ENCODE results near the gene PRSS38.
A peak's percentile ranks its signal among the peaks of the same experiment; 100 is the strongest.

Gene PRSS38

DNA sequence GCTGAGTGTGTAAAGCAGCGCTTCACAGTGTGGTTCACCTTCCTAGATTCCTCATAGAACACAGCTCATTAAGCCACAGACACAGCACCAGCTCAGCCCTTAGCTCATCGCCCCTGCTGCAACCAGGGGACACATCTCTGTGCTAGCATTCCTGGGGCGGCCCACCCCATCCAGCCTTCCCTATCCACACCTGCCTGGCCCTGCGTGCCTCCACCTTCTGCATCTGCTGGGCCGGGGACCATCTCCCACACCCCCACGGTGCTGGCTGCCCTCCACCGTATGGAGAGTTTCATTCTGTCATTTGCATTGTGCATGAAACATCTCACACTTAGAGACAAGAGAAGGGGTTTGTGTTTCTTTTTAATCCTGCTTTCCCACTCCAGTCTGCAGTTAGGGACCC, 35.8 kb upstream of the PRSS38 start:
- DNase-seq, result no peak

DNA sequence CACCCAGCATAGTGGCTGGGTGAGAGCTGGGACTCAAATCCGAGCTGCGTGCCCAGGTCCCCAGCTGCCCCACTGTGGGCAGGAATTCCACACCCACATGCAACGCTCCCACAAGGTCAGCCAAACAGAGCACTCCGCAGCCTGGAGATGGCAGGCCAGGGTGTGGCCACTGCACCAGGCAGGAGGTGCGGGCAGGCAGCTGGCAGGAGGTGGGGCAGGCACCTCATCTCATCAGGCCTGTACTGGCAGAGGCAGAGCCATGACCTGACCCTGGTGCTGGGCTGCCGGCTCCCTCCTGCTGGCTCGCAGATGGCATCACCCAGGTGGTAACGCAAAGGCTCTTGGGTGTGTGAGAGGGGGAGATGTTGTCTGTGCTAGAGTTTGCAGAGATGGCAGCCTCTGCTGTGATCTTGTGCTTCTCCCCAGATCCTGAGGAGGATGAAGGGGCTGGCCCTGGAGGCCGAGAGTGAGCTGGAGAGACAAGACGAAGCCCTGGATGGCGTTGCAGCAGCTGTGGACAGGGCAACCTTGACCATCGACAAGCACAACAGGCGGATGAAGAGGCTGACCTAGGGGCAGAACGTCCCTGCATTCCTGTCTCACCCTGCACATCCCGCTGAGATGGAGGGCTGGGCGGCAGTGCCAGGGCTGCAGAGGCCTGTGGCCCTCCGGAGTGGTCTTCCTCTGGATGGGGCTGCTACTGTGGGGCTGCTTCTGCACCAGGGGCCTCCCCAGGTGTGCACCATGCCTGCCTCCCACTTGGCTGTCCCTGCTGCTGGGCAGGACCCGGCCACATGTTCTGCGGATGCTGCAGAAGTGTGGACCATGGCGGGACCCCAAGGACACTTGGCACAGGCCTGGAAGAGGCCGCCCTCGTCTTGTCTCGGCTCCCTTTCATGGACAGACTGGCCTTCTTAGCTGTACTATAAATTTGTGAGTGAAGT, 35.1 kb upstream of the PRSS38 start:
- DNase-seq, result no peak

DNA sequence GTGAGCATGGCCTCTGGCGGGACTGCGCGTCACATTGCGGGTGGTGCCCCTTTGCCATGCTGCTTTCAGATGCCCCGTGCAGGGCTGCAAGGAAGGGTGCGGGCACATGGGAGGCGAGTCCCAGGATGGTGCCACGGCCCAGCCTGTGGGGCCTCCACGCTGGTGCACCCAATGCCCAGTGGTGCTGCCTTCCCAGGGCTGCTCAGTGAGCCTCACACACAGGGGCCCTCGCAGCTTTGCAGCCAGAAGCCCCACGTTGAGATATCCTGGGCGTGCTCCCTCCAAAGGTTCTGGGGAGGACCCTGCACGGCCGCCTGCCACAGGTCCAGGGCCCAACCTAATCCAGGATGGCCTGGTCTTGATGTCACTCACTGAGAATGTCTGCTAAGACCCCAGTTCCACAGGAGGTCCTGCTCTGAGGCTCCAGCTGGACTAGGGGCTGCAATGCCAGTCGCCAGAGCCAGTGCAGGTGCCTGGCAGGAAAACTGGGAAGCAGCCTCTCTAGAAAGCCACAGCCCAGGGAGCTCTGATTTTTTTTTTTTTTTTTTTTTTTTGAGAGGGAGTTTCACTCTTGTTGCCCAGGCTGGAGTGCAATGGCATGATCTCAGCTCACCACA, 34.1 kb upstream of the PRSS38 start:
- no peak for DNase-seq

DNA sequence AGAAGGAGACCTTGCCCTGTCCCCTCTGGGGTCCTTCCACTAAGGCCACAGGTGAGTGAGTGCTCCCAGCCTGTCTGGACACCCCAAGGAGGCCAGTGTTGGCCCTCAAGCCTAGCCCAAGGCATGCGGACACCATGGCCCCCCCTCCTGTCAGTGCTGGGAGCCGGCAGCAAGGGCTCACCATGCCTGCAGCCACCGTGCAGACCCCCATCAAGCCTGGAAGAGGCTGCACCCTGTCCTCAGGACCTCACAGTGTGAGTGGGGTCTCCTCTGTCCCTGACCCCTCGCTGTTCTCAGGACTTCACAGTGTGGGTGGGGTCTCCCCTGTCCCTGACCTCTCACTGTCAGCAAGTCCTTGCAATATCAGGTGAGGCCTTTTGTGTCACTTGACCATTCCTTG, 33.2 kb upstream of the PRSS38 start:
- no peak for DNase-seq

DNA sequence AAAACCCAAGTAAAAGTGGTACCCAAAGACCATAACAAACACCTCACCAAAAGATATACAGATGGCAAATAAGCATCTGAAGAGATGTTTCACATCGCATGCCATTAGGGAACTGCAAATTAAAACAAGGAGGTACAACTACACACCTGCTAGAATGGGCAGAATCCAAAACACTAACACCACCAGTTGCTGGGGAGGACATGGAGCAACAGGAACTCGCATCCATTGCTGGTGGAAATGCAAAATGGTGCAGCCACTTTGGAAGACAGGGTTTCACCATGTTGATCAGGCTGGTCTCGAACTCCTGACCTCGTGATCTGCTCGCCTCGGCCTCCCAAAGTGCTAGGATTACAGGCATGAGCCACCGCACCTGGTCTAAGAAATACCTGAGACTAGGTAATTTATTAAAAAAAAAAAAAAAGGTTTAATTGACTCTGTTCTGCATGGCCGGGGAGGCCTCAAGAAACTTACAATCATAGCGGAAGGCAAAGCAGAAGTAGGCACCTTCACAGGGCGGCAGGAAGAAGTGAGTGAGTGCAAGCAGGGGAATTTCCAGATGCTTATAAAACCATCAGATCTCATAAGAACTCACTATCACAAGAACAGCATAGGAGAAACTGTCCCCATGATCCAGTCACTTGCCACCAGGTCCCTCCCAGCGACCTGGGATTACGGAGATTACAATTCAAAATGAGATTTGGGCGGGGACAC, 30.2 kb upstream of the PRSS38 start:
- DNase-seq, result no peak

DNA sequence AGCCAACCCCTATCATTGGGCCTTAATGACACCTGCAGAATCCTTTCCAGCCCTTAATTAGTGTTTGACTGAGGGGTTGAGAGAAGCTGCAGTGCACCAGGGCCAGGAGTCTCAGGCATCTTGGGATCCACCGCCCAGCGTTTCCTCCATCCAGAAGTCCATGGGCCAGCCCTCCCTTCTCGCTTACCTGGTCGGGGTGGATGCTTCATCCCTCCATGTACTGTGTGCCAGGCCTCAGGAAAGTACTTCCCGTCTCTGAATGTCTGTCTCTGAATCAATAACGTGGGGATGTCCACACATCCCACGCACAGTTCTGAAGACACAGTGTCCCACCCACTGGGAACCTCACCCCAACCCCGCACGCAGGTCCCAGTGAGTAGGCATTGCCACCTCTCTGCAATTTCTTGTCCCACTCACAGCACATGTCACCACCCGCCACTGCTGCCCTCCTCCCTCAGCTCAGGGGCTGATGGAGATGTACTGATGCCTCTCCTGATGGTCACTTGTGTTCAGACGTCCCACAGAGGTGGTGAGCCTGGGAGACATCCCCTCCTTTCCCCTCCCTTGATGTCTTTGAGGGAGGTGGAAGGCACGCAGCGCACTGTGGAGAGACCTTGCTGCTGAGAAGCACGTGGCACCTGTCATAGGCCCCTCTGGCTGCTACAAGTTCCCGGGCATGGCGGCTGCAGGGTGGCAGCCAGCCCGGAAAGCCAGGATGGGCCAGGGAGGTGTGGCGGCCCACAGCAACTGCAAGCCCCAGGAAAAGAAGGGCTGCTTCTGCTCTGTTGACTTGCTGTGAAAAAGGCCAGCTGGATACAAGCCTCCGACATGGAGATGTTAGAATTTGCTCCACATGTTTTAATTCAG, 29.4 kb upstream of the PRSS38 start:
- no peak for DNase-seq

DNA sequence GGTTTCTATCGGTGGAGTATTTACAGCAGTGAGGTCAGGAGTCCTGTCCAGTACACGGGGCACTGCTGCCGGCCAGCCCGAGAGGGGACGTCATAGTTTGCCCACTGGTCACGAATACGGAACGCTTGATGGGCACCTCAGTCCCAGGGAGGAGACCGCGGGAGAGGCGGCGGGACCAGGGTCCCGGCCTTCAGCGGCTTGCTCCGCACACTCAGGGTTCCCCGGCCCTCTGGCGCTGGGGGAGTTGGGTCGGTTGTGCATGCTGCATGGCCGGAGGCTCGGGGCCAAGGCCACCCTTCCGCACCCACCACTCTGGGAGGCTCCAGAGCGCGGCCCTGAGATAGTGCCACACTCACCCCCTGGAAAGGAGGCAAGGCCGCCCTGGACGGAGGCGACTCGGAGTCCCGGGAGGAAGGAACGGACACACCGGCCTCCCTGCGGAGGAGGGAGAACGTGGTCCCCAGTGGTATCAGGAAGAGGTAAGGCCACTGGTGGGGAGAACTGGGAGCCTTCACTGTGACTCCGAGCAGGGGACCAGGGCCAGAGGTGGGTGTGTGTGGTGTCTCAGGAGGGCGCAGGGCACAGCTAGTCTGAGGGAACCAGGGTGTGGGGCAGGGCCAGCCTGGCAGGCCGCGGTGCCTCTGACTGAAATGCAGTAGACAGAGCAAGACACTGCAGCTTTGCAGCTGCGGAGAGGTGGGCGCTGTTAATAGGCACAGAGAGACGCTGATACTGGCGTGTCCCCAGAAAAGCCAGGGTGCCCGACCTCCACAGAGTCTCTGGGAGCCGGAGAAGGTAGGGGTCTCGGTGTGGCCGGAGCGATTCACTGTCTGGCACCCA, 28.6 kb upstream of the PRSS38 start:
- DNase-seq, result no peak

DNA sequence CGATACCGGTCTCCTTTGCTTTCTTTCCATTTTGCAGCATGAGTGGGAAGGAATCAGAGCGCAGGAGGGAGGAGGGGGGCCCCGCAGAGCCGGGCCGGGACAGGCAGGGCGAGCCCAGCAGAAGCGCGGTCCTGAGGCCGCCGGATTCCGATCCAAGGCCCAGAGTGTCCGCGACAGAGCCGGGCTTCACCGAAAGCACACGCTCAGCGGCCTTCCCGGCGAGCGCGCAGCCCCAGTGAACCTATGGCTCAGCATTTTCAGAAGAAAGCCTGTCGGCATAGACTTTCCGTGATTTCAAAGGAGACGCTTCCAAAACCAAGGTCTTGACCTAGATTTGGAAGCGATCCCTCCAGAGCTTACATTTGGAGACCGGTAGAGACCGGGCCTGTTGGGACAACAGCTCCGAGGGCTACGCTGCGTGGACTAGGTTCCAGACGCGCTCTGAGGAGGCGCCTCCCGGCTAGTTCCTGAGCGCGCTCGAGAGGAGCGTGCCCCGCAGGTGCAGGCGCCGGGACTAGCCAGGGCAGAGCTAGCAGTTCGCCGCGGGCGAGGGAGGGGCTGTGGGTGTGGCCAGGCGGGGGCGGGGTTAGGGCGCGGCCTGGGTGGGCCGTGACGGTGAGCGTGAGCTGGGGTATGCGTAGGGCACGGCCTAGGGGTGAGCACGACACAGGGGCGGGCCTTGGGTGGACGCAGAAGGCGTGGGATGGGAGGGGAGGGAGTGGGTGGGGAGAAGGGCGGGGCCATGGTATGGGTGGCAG, 27.8 kb upstream of the PRSS38 start:
- peak; percentile 95 to 97 for DNase-seq

DNA sequence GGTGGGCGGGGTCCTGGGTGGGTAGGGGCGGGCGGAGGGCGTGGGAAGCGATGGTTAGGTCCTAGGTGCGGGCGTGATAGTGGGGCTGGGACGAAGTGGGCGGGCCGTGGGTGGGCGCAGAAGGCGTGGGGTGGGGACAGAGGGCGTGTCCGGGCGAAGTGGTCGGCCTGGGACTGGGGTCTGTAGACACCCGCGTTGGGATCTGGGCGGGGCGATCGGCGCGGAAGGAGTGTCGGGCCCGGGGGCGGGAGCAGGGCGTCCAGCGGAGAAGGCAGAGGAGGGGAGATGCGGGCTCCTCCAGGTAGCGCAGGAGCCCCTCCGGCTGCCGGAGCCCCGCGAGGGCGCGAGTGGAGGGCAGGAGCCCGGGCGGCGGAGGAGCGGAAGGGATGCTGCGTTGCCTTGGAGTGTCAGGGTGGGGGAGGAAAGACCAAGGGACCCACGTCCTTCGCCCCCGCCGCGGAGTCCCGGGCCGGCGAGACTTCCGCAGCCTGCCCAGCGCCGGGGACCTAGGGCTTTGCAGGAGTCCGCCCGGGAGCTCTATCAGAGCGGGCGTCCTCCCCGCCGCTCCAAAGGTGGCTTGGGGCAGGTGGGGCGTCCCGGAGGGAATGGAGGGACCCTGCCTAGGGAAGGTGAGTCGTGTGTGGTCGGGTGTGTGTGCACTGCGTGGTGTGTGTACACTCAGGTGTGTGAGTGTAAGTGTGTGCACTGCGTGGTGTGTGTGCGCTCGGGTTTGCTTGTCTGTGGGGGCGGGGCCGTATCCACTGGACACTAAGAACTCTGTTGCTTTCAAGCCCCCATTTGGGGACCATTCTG, 27.0 kb upstream of the PRSS38 start:
- DNase-seq, result peak; percentile 76 to 80

DNA sequence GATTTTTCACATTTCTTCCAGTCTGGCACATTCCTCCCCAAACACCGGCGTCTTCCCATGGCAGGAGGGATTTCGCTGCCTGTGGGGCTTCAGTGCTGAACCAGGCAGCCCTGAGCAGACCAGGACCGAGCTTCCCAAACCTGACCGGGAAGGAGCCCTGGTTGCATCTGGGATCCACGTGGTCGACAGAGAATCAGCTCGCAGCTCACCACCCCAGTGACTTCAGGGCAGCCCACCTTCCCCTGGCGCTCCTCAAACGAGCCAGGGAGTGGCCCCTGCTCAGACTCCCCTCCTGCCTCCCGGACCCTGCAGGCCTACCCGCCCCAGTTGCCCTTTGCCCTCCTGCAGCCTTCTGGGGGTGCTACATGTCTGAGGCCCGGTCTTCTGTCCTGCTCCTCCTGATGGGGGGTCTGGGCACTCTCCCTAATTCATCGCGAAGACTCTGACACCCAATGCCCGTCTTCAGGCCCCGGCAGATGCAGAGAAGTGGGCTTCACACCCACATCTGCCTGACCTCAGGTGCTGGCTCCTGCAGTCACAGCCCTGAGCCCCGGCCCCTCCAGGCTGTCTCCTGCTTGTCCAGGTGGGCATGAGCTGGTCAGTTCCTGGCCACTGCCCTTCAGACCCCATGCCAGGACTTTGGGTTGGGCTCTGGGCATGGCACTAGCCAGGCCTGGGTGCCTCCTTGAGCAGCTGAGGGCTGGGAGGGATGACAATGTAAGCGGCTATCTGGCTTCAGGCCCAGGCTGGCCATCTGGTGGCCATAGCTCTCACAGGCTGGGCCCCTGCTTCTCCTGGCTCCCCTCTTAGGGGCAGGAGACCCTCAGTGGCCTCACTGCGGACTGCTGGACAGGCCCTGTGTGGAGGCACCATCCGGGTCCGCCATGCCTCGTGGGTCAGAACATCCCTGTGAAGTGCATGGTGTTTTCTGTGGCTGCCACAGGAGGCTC, 26.1 kb upstream of the PRSS38 start:
- DNase-seq, result no peak

DNA sequence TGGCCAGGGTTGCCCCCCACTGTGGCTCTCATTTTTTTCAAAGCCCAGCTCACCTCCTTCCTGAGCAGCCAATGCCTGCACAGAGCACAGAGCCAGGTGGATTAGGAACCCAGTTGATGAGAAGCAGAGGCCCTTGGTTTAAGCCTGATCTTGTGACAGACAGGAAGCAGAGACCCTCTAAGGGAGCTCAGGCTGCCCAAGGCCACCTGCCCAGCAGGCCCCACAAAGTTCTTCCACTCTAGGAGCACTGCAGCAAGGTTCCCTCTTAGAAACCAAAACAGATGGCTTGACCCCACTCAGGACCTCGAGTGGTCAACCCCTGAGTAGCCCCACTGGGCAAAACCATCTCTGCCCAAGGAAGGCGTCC, 25.5 kb upstream of the PRSS38 start:
- DNase-seq, result no peak

DNA sequence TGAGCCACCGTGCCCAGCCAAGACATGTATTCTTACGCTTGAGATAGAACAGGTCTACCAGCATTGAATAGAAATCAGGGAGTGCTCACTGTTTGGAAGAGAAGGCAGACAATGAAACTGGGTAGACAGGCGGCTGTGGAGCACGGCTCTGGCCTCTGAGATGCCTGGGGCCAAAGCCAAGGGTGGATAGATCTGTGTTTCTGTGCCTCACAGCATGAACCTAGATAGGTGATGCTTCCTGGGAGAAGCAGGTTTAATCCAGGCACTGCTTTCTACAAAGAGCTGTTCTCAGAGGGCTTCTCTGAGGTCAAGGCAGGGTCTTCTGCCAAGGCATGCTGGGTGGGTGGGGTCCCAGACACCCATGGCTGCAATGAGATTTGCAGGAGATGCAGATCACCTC, 24.6 kb upstream of the PRSS38 start:
- DNase-seq, result no peak

DNA sequence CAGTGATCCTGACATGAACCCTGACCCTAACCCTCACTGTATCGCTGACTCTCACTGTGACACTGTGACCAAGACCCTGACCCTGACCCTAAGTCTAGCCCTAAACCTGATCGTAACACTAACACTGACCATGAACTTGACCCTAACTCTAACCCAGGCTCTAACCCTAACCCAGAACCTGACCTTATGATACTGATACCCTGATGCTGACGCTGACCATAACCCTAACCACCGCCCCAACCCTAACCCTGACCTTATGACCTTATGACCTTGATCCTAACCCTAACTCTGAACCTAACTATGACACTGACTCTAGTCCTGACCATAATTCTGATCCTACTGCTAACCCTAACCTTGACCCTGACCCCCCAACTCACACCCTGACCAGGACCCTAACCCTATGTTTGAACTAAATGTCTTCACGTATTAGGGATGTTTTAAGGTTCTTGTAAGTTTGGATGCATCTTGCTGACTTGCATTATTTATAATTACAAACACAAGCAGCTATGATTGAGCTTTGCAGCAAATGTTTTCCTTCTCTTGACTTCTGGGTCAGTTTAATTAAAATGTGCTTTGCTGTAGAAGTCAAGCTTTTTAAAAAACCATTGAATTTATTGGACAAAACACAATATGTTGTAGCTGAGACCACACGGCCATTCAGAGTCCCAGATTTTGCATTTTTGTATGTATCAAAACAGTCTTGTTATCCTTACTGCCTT, 23.9 kb upstream of the PRSS38 start:
- no peak for DNase-seq

DNA sequence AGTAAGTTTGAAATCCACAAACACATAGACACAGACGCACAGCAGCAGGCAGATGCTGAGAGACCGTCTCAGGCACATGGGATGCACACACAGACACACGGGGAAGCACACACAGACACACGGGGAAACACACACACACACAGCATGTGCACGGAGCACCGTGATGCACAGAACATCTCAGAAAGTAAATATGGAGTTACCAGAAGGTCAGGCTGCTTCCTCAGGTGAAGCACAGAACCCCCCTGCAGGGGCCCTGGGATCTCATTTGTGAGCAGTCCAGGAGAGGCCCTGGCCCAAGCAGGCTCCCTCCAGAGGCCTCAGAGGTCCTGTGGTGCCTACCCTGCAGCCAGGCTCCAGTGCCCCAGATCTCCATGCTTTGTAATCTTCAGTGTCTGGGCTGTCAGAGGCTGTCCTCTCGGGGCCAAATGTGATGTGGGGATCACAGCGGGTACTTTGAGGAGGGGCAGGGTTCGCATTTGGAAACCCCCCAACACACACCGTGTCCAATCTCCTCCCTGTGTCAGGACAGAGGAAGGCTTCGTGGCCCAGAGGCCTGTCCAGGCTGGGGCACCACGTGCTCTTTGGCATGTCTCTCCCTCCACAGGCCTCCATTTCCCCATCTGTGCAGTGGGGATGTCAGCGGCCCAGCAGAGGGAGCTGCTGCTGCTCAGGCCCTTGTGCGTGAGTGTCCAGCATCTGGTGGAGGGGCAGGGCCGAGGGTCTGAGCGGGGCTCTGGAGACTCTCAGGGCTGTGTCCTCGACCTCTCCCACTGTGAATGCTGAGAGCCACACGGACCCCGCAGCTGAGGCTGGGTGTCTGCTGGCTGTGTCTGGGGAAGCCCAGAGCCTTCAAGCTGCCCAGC, 23.0 kb upstream of the PRSS38 start:
- DNase-seq, result no peak

DNA sequence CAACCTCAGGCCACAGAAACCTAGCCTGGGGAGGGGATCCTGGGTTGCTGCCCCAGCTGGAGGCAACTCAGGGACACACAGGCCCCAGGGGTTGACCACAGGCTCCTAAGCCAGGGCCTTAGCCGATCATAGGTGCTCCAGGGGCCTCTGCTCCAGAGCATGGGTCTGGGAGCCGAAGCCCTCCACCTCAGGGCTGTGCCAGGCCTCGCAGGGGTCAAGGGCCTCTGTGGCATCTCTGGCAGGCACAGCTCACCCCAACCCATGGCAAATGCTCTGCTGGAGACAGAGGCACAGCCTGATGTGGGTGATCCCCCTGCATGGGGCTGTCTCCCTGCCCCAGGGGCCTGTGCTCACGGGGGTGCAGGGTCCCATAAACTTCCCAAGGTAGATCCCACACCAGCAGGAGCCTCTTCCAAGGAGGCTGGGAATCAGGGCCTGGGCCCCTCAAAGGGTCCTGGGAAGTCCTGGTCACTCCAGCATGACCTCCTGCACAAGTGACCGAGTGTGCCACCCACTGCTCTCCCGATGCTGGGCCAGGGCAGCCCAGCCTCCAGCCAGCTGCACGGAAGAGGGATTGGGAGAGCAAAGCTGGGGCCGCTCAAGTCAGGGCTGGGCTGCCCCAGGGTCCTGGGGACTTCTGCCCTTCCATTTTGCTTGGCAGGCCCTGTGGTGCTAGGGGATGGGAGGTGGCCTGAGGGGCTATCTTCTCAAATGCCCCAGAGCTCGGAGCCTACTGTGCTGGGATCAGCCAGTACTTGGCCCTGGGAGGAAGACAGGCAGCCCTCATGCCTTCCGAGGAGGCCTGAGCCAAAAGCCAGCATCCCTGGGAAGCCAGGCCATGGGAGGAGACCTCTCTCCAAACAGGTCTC, 22.2 kb upstream of the PRSS38 start:
- DNase-seq, result no peak

All from NCI-H2081 (cell line).